ENCODE results near the gene SLC30A4. TPM values are rescaled to one million over a fixed set of nuclear protein-coding genes. Genes with fewer than 3 reads are reported as not detected.

Gene SLC30A4
- total RNA-seq, 1 donor from 2014 or later = 2.8 TPM

DNA sequence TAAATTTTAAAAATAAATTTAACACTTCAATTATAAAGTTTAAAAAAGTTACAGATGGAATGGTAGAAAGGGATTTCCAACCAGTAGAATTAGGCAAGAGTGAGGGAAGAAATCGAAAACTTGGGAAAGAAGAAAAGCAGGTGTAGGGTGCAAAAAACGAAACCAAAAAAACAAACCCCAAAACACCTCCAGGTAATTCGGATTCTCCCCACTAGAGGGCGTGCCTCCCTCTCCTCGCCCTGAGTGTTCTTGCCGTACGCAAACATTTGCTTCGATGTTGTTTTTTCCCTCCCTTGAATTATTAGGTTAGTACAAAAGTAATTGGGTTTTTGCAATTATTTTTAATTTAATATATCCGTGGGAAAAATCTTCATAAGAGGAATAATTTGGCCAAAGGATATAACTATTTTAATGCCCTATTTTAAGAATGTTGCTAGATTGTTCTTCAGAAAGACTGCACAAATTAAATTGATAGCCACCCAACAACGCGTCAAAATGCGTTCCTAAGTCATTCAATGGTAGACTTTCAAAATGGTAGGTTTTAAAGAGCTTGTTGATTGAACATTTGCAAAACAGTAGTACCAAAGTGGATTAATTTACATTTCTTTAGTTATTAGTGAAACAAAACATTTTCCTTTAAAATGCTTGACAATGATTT, 63.7 kb downstream of the SLC30A4 start:
- intact Hi-C loops (cut with micrococcal nuclease) = no loop called here
- Histone ChIP-seq H3K9me3 (replicated peaks) (no peaks in the 10 kb centered on the region), H3K36me3 (no peaks in the 10 kb centered on the region), H3K4me1 (peaks cover 4% of the 10 kb centered on the region), H3K27ac (replicated peaks) (peak overlapping the region; percentile 84), H3K27me3 (ENCODE audit: low read depth) (no peaks in the 10 kb centered on the region), H3K4me3 (peak overlapping the region; percentile 68)
- DNase-seq = peak; percentile 59
- TF ChIP-seq, protein P1, sequence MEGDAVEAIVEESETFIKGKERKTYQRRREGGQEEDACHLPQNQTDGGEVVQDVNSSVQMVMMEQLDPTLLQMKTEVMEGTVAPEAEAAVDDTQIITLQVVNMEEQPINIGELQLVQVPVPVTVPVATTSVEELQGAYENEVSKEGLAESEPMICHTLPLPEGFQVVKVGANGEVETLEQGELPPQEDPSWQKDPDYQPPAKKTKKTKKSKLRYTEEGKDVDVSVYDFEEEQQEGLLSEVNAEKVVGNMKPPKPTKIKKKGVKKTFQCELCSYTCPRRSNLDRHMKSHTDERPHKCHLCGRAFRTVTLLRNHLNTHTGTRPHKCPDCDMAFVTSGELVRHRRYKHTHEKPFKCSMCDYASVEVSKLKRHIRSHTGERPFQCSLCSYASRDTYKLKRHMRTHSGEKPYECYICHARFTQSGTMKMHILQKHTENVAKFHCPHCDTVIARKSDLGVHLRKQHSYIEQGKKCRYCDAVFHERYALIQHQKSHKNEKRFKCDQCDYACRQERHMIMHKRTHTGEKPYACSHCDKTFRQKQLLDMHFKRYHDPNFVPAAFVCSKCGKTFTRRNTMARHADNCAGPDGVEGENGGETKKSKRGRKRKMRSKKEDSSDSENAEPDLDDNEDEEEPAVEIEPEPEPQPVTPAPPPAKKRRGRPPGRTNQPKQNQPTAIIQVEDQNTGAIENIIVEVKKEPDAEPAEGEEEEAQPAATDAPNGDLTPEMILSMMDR (IDR thresholded peaks at IDR 0.05; ENCODE audit: borderline replicate concordance) = peak; percentile 94

DNA sequence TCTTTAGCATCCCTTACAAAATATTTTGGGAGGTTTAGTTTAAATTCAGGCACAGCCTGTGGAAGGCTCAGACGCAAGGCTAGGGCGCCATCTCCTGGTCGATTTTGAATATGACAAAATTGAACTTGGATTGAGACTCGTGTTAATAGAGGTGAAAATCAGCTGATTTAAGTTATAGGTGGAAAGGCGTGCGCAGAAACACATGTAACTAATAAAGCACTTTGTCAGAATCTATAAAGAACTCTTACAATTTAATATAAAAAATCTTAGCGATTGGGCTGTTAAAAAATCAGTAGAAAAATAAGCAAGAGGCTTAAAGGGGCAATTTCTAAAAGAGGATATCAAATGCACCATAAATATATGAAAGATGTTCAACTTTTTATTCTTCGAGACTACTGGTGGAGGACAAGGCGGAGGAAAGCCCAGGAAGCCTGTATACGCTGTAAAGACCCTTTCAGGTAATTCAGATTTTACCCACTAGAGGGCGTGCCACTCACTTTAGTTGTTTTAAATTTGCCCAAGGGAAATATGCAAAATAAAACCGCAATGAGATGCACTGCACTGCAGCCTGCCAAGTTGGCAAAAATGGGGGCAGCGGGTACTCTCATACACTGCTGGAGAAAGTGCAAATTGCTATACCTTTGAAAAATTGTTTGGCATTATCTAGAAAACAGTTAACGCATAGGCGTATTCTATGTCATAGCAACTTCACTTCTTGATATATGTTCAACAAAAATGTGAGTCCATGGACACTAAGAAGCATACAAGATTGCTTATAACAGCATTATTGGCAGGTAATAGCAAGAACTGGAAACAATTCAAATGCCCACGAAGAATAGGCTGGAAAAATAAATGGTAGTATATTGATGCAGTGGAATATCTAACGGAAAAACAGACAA, 64.7 kb downstream of the SLC30A4 start:
- Histone ChIP-seq H3K4me3 (peak overlapping the region; percentile 68), H3K36me3 (no peaks in the 10 kb centered on the region), H3K9me3 (replicated peaks) (no peaks in the 10 kb centered on the region), H3K27ac (replicated peaks) (peak overlapping the region; percentile 84), H3K27me3 (ENCODE audit: low read depth) (no peaks in the 10 kb centered on the region), H3K4me1 (peaks cover 4% of the 10 kb centered on the region)
- intact Hi-C loops (cut with micrococcal nuclease) = loop anchor here (2.0 kb wide), 1 partner anchor 27 kb away; no protein-coding TSS in a partner anchor
- DNase-seq = no peak
- TF ChIP-seq, protein P1 (IDR thresholded peaks at IDR 0.05; ENCODE audit: borderline replicate concordance) = peak; percentile 80

DNA sequence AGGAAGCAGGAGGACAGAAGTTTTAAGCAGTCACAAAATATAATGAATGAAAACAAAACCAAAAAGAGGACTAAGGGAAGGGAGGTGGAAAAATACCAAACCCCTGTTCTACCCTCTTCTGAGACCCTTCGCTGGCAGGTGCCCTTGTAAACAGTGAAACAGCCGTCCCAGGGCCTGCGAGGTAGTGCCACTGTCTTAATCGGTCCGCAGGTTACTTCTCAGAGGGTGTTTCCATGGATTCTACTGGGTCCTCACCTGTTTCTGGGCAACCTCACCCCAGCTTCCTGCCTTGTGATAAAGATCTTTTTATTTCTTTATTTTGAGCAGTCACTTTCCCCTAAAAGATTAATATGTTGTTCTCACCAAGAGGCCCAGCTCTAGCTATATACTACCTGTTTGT, 65.3 kb downstream of the SLC30A4 start:
- Histone ChIP-seq H3K4me3 (no peak overlapping the region), H3K9me3 (replicated peaks) (no peaks in the 10 kb centered on the region), H3K36me3 (no peaks in the 10 kb centered on the region), H3K4me1 (peaks cover 4% of the 10 kb centered on the region), H3K27me3 (ENCODE audit: low read depth) (no peaks in the 10 kb centered on the region), H3K27ac (replicated peaks) (no peak overlapping the region)
- intact Hi-C loops (cut with micrococcal nuclease) = loop anchor here (2.0 kb wide), 1 partner anchor 26 kb away; no protein-coding TSS in a partner anchor
- no peak for DNase-seq
- TF ChIP-seq, protein P1 (IDR thresholded peaks at IDR 0.05; ENCODE audit: borderline replicate concordance) = no peak

DNA sequence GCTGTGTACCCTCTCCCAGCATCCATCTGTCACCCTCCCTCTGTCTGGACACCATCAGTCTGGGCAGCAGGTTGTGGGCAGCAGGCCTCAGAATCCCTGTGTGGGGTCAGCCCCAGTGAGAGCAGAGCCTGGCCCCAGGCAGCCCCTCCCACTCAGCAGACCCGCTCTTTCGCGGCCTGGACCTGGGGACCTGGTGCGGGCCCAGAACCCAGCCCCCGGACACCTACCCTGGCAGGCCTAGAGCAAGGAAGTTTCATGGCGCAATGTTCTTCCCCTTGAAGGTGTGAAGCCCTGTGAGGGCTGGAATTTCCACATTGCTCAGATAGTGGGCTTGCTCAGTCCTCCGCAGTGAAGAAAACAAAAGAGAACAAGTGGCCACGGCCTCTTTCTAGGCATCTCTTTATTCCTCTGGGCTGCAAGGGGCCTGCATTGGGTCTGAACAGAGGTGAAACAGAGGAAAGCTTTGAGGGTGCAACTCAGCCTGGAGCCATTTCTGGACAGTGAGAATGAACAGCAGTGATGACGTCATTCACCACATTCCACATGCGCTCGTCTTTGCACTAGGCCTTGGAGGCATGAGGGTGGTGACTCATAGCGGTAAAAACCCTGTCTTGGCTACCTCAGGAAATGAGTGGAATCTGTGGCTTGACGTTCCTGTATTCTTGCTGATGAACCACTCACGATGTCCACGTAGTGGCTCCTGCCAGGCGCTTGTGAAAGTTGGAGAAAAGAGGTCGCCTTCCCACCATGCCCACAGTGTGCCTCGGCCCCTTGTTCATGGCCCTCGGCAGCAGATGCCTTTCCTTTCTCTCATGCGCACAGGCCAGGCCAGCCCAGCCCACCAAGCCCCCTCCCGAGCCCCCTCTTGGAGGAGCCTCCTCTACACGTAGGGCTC, 66.1 kb downstream of the SLC30A4 start:
- Histone ChIP-seq H3K4me3 (no peak overlapping the region), H3K27ac (replicated peaks) (no peak overlapping the region)
- no peak for DNase-seq

More for the DNA sequence above, 66.1 kb downstream of the SLC30A4 start:
- H3K36me3 ChIP-seq = no peaks in the 10 kb centered on the region
- intact Hi-C loops (cut with micrococcal nuclease) = loop anchor here (2.0 kb wide), 1 partner anchor 26 kb away; no protein-coding TSS in a partner anchor
- TF ChIP-seq, protein P1 (IDR thresholded peaks at IDR 0.05; ENCODE audit: borderline replicate concordance) = no peak
- peaks cover 4% of the 10 kb centered on the region for H3K4me1 ChIP-seq
- H3K9me3 ChIP-seq (replicated peaks) = no peaks in the 10 kb centered on the region
- H3K27me3 ChIP-seq (ENCODE audit: low read depth) = no peaks in the 10 kb centered on the region

All from left ventricle myocardium inferior (tissue), 1 donor.